Liver (tissue), 9 donors: ENCODE results near the gene ZC3H12C. TPM values are rescaled to one million over a fixed set of nuclear protein-coding genes. Genes with fewer than 3 reads are reported as not detected.

Experiments used
- DNase-seq: peaks from one replicate; pipeline ENCODE4 v3.0.0-alpha.2; 2017; ENCODE audit warnings: low spot score
- H3K27ac ChIP-seq, 2 donors: one replicate each; pipeline ENCODE4 v1.7.0; 2013; ENCODE audit warnings: inconsistent platforms in 2 of 2, low read length in 2 of 2, control low read depth in 1 of 2, low read depth in 1 of 2, mild to moderate bottlenecking in 1 of 2
- H3K27me3 ChIP-seq, 4 donors: one replicate each; pipeline versions ENCODE4 v1.6.1 to v1.7.0; 2013; ENCODE audit warnings: low read length in 3 of 4, inconsistent platforms in 1 of 4, mild to moderate bottlenecking in 1 of 4, moderate library complexity in 1 of 4; ENCODE audit not compliant: control insufficient read depth in 4 of 4, insufficient read depth in 4 of 4
- H3K36me3 ChIP-seq, 4 donors: one replicate each; pipeline versions ENCODE4 v1.6.1 to v1.7.0; 2013; ENCODE audit warnings: low read length in 3 of 4, mild to moderate bottlenecking in 3 of 4, low read depth in 1 of 4, moderate library complexity in 1 of 4; ENCODE audit not compliant: control insufficient read depth in 4 of 4, insufficient read depth in 3 of 4
- H3K4me1 ChIP-seq, 4 donors: one replicate each; pipeline versions ENCODE4 v1.6.1 to v1.7.0; 2013; ENCODE audit warnings: low read length in 3 of 4, mild to moderate bottlenecking in 3 of 4, moderate library complexity in 1 of 4; ENCODE audit not compliant: control insufficient read depth in 4 of 4, insufficient read depth in 4 of 4
- H3K4me3 ChIP-seq, 3 donors: one replicate each; pipeline versions ENCODE4 v1.6.1 to v1.7.0; 2013; ENCODE audit warnings: low read length in 3 of 3, control low read depth in 1 of 3, low read depth in 1 of 3, mild to moderate bottlenecking in 1 of 3
- H3K9ac ChIP-seq, 2 donors: one replicate each; pipeline ENCODE4 v1.7.0; 2013; ENCODE audit warnings: low read length in 2 of 2, mild to moderate bottlenecking in 2 of 2, moderate library complexity in 2 of 2, control low read depth in 1 of 2, low read depth in 1 of 2
- H3K9me3 ChIP-seq, 4 donors: one replicate each; pipeline versions ENCODE4 v1.6.1 to v1.7.0; 2013; ENCODE audit warnings: low read length in 3 of 4; ENCODE audit not compliant: control insufficient read depth in 4 of 4
- ATF3 ChIP-seq: IDR thresholded peaks from 2 replicates; pipeline ENCODE4 v1.6.1; 2016; ENCODE audit warnings: antibody characterized with exemption
- CTCF ChIP-seq: fragments of 150-350 bp; IDR thresholded peaks from 2 replicates; pipeline ENCODE4 v1.5.1; 2017; ENCODE audit warnings: improper control_type of control experiment, low read depth, low read length; ENCODE audit not compliant: missing input control
- EGR1 ChIP-seq, 2 donors: IDR thresholded peaks; 2 replicates each; pipeline ENCODE4 v1.6.1; 2016 to 2018; ENCODE audit warnings: antibody characterized with exemption in 2 of 2, low read depth in 2 of 2
- FOXA1 ChIP-seq: IDR thresholded peaks from 2 replicates; pipeline ENCODE4 v1.6.1; 2016; ENCODE audit warnings: antibody characterized with exemption
- FOXA2 ChIP-seq: IDR thresholded peaks from 2 replicates; pipeline ENCODE4 v1.6.1; 2016; ENCODE audit warnings: antibody characterized with exemption
- GABPA ChIP-seq, 2 donors: IDR thresholded peaks in 1 of 2; conservative IDR thresholded peaks in 1 of 2; 2 replicates each; pipeline ENCODE4 v1.6.1; 2016; ENCODE audit warnings: antibody characterized with exemption in 2 of 2, mild to moderate bottlenecking in 1 of 2, moderate library complexity in 1 of 2
- HNF4A ChIP-seq, 2 donors: conservative IDR thresholded peaks; 2 replicates each; pipeline ENCODE4 v1.6.1; 2016; ENCODE audit warnings: antibody characterized with exemption in 2 of 2, mild to moderate bottlenecking in 2 of 2
- HNF4G ChIP-seq: IDR thresholded peaks from 2 replicates; pipeline ENCODE4 v1.6.1; 2016; ENCODE audit warnings: antibody characterized with exemption
- JUND ChIP-seq, 2 donors: IDR thresholded peaks; 2 replicates each; pipeline ENCODE4 v1.6.1; 2016; ENCODE audit warnings: antibody characterized with exemption in 2 of 2
- MAX ChIP-seq: IDR thresholded peaks from 2 replicates; pipeline ENCODE4 v1.6.1; 2016; ENCODE audit warnings: antibody characterized with exemption
- NR2F2 ChIP-seq: IDR thresholded peaks from 2 replicates; pipeline ENCODE4 v1.6.1; 2016; ENCODE audit warnings: antibody characterized with exemption
- RAD21 ChIP-seq, 2 donors: IDR thresholded peaks; 2 replicates each; pipeline ENCODE4 v1.6.1; 2016; ENCODE audit warnings: antibody characterized with exemption in 2 of 2, mild to moderate bottlenecking in 2 of 2
- REST ChIP-seq: IDR thresholded peaks from 2 replicates; pipeline ENCODE4 v1.6.1; 2016; ENCODE audit warnings: antibody characterized with exemption, mild to moderate bottlenecking
- RXRA ChIP-seq, 2 donors: IDR thresholded peaks; 2 replicates each; pipeline ENCODE4 v1.6.1; 2017 to 2018; ENCODE audit warnings: antibody characterized with exemption in 2 of 2, mild to moderate bottlenecking in 1 of 2
- SP1 ChIP-seq: IDR thresholded peaks from 2 replicates; pipeline ENCODE4 v1.6.1; 2018; ENCODE audit warnings: antibody characterized with exemption, mild to moderate bottlenecking
- YY1 ChIP-seq: IDR thresholded peaks from 2 replicates; pipeline ENCODE4 v1.6.1; 2016; ENCODE audit warnings: antibody characterized with exemption, mild to moderate bottlenecking
- ZBTB33 ChIP-seq: IDR thresholded peaks from 2 replicates; pipeline ENCODE4 v1.6.1; 2016; ENCODE audit warnings: antibody characterized with exemption
- WGBS: extraction: QIAGEN DNeasy Blood & Tissue Kit; methylation state at CpG from one replicate; pipeline ENCODE4 v1.1.7; 2013; 5-methylcytosine and 5-hydroxymethylcytosine counted together
- polyA plus RNA-seq, 2 donors: library from polyadenylated mRNA; stranded (reverse) in 1 of 2; unstranded in 1 of 2; fragments of 200-250 nt in 1 of 2; fragments of >200 nt in 1 of 2; fragmentation: Nextera tagmentation in 1 of 2; extraction: Ambion mirVana in 1 of 2; gene quantifications; one replicate each; pipeline versions ENCODE4 v1.2.1 to v1.2.3, GENCODE V29; 2013 to 2015
- total RNA-seq, 2 donors: library from RNA; depleted of rRNA; stranded (reverse); fragments of >200 nt; gene quantifications; one replicate each; pipeline ENCODE4 v1.2.3, GENCODE V29; 2014
- donor health status: healthy.
- donor health status: healthy.
- donor health status: healthy.
- donor health status: healthy.
- donor health status: healthy.

The ZC3H12C gene
- total and polyA plus RNA-seq, 4 donors, result 0.92 to 9.6 (median 2.3) TPM

- H3K36me3 ChIP-seq, result no peaks in the 10 kb centered on the region
- H3K4me3 ChIP-seq, result no peak overlapping the region
- no peaks in the 10 kb centered on the region for H3K9me3 ChIP-seq
- H3K27ac ChIP-seq, result no peak overlapping the region
- no peak for DNase-seq
- no peaks in the 10 kb centered on the region for H3K4me1 ChIP-seq
- TF ChIP-seq YY1 (no peak), RXRA (IDR thresholded peaks at IDR 0.05) (no peak), SP1 (no peak), NR2F2 (no peak), ATF3 (no peak), RAD21 (IDR thresholded peaks at IDR 0.05) (no peak), HNF4G (no peak), FOXA2 (no peak), FOXA1 (no peak), MAX (no peak), CTCF (no peak), ZBTB33 (no peak), GABPA (IDR thresholded peaks at IDR 0.05 in 1 of 2, conservative IDR thresholded peaks at IDR 0.05 in 1 of 2) (no peak), REST (no peak), JUND (IDR thresholded peaks at IDR 0.05) (no peak), HNF4A (conservative IDR thresholded peaks at IDR 0.05) (no peak), EGR1 (IDR thresholded peaks at IDR 0.05; ENCODE audit: low read depth in 2 of 2) (no peak)
- no peak overlapping the region for H3K9ac ChIP-seq
- 94% methylated on average over 5 of the region's 5 CpGs for WGBS
- H3K27me3 ChIP-seq, result no peaks in the 10 kb centered on the region
Observed at GRCh38 chr11:110186456-110186855, 93.3 kb downstream of the ZC3H12C start.

- 95% methylated on average over 4 of the region's 4 CpGs for WGBS
- H3K27ac ChIP-seq, result no peak overlapping the region
- no peak overlapping the region for H3K4me3 ChIP-seq
- TF ChIP-seq CTCF (peak; percentile 1), RXRA (IDR thresholded peaks at IDR 0.05) (no peak)
- no peaks in the 10 kb centered on the region for H3K4me1 ChIP-seq
- H3K27me3 ChIP-seq, result no peaks in the 10 kb centered on the region
- no peaks in the 10 kb centered on the region for H3K36me3 ChIP-seq
- no peak for DNase-seq
- H3K9ac ChIP-seq, result no peak overlapping the region
- H3K9me3 ChIP-seq, result no peaks in the 10 kb centered on the region
Observed at GRCh38 chr11:110186867-110187266, 93.7 kb downstream of the ZC3H12C start.
